ENCODE results near the gene SH3RF3. TPM values are rescaled to one million over a fixed set of nuclear protein-coding genes. Genes with fewer than 3 reads are reported as not detected.
A peak's percentile ranks its signal among the peaks of the same experiment; 100 is the strongest.

The SH3RF3 gene
- total RNA-seq, 2 donors from 2014 or later = 1.4 to 17.0 TPM

DNA sequence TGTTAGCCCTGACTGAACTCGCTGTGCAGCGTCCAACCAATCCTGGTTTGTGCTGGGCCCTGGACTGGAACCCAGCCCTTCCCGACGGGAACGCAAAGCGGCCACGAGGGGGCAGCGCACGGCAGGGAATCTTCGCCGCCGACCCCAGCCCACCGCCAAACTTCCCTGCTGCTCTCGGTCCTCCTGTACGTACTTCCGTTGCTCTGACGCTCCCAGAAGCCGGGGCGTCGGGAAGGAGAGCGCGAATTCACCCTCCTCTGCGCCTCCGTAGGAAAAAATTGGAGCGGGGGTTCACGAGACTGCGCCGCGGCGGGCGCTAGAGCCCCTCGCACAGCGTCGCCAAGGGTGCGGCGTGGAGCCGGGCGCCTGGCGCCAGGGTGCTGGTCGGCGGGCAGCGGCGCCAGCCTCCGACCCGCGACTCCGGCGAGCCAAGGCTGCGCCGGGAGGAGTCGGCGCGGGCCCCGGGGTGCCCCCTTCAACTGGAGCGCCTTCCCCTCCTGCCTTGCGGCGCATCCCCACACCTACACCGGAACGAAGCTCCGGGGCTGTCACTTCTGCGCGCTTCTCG is 873 bp upstream of the SH3RF3 start:
- H3K9me3 ChIP-seq = no peaks in the 10 kb centered on the region
- peak; percentile 58 for DNase-seq (ENCODE audit: low spot score)
- WGBS = under 1% methylated on average over 63 of the region's 63 CpGs
- TF ChIP-seq, protein P1, sequence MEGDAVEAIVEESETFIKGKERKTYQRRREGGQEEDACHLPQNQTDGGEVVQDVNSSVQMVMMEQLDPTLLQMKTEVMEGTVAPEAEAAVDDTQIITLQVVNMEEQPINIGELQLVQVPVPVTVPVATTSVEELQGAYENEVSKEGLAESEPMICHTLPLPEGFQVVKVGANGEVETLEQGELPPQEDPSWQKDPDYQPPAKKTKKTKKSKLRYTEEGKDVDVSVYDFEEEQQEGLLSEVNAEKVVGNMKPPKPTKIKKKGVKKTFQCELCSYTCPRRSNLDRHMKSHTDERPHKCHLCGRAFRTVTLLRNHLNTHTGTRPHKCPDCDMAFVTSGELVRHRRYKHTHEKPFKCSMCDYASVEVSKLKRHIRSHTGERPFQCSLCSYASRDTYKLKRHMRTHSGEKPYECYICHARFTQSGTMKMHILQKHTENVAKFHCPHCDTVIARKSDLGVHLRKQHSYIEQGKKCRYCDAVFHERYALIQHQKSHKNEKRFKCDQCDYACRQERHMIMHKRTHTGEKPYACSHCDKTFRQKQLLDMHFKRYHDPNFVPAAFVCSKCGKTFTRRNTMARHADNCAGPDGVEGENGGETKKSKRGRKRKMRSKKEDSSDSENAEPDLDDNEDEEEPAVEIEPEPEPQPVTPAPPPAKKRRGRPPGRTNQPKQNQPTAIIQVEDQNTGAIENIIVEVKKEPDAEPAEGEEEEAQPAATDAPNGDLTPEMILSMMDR (IDR thresholded peaks at IDR 0.05) = peak; percentile 84 to 90 (median 88)
- TF ChIP-seq POLR2AphosphoS5 (IDR thresholded peaks at IDR 0.05) = peak; percentile 52
- TF ChIP-seq POLR2A (IDR thresholded peaks at IDR 0.05) = no peak
- peak overlapping the region; percentile 44 to 57 for H3K4me3 ChIP-seq
- intact Hi-C loops (cut with DNase I) = loop anchor here (1.0 to 5.0 kb wide), 2 partner anchors 59 to 382 kb away; no protein-coding TSS in a partner anchor
- H3K27me3 ChIP-seq (replicated peaks; ENCODE audit: insufficient read depth) = no peaks in the 10 kb centered on the region
- no peaks in the 10 kb centered on the region for H3K36me3 ChIP-seq
- H3K4me1 ChIP-seq (replicated peaks) = no peaks in the 10 kb centered on the region
- H3K27ac ChIP-seq = peak overlapping the region; percentile 32 to 55

DNA sequence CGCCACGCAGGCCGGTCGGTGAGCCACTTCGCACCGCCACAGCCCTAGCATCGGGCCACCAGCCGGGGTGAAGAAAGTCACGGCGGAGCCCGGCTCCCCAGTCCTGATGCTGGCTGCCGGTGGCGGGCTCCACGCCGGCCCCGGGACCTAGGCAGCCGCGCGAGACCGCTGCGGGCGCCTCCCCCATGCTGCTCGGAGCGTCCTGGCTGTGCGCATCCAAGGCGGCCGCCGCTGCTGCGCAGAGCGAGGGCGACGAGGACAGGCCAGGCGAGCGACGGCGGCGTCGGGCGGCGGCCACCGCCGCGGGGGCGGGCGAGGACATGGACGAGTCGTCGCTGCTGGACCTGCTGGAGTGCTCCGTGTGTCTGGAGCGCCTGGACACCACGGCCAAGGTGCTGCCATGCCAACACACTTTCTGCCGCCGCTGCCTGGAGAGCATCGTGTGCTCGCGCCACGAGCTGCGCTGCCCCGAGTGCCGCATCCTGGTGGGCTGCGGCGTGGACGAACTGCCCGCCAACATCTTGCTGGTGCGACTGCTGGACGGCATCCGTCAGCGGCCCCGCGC is 433 bp downstream of the SH3RF3 start:
- Histone ChIP-seq H3K4me1 (replicated peaks) (no peaks in the 10 kb centered on the region), H3K36me3 (no peaks in the 10 kb centered on the region), H3K27me3 (replicated peaks; ENCODE audit: insufficient read depth) (no peaks in the 10 kb centered on the region), H3K4me3 (peak overlapping the region; percentile 44 to 57), H3K9me3 (no peaks in the 10 kb centered on the region), H3K27ac (peak overlapping the region; percentile 32 to 55)
- DNase-seq (ENCODE audit: low spot score) = no peak
- TF ChIP-seq POLR2A (IDR thresholded peaks at IDR 0.05) (no peak), POLR2AphosphoS5 (IDR thresholded peaks at IDR 0.05) (no peak)
- TF ChIP-seq, protein P1 (IDR thresholded peaks at IDR 0.05) = no peak
- intact Hi-C loops (cut with DNase I) = loop anchor here (5.0 kb wide), 1 partner anchor 58 kb away; no protein-coding TSS in a partner anchor
- 2% methylated on average over 47 of the region's 70 CpGs for WGBS

DNA sequence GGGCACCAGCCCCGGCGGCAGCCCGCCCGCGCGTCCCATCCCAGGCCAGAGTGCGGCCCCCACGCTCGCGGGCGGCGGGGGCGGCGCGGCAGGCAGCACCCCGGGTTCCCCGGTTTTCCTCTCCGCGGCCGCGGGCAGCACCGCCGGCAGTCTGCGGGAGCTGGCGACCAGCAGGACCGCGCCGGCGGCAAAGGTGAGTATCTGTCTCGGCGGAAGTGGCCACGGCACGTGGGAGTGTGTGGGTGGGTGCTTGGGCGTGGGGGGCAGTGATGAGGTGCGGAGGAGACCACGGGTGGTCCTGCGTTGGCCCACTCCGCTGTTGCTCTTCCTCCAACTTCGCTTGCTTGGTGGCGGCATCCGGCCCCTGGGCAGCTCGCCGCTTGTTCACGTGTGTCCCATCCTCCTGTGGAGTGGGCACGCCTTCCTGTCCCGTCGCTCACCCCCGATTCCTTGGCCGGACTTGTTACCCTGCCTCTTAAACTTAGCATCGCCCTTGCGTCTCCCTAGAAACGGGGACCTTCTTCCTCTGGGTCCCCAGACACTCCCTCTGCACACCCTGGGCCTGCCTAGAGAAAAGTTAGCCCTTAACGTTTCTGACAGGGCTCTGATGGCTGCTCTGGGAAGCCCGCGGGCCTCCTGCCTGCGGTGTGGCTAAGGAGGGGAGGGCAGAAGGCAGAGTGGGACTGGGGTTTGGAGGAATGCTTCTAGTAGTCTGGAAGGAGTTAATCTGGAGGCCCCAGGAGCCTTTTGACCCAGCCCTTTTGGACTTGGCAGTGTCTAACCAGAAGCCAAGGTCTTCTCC is 1.1 kb downstream of the SH3RF3 start:
- no peak for DNase-seq (ENCODE audit: low spot score)
- no peak for TF ChIP-seq POLR2AphosphoS5 (IDR thresholded peaks at IDR 0.05)
- TF ChIP-seq, protein P1 (IDR thresholded peaks at IDR 0.05) = no peak
- TF ChIP-seq POLR2A (IDR thresholded peaks at IDR 0.05) = no peak
- H3K4me3 ChIP-seq = peak overlapping the region; percentile 44 to 57
- intact Hi-C loops (cut with DNase I) = loop anchor here (2.0 to 5.0 kb wide), 3 partner anchors 42 to 189 kb away; no protein-coding TSS in a partner anchor
- no peaks in the 10 kb centered on the region for H3K27me3 ChIP-seq (replicated peaks; ENCODE audit: insufficient read depth)
- H3K4me1 ChIP-seq (replicated peaks) = no peaks in the 10 kb centered on the region
- no peaks in the 10 kb centered on the region for H3K9me3 ChIP-seq
- peak overlapping the region; percentile 18 to 55 for H3K27ac ChIP-seq
- WGBS = 12% methylated on average over 31 of the region's 56 CpGs
- no peaks in the 10 kb centered on the region for H3K36me3 ChIP-seq

DNA sequence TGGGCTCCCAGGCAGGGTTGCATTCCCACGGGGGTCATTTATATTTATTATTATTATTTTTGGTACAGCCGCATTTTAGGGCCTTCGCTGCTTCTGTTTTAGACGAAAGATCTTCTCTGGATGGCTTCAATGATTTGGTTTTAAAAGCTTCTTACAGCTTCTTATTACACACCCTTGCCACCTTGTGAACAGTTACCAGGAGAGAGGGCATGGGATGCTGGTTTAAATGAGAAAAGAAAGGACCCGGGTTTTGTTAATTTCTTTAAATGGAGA is 1.7 kb downstream of the SH3RF3 start:
- H3K27ac ChIP-seq = peak overlapping the region in 1 of 2 donors; percentile 18

More for the DNA sequence above, 1.7 kb downstream of the SH3RF3 start:
- intact Hi-C loops (cut with DNase I) = loop anchor here (2.0 to 5.0 kb wide), 2 partner anchors 42 to 188 kb away; no protein-coding TSS in a partner anchor
- no peak for DNase-seq (ENCODE audit: low spot score)
- Histone ChIP-seq H3K4me3 (peak overlapping the region; percentile 44 to 57), H3K4me1 (replicated peaks) (no peaks in the 10 kb centered on the region), H3K9me3 (no peaks in the 10 kb centered on the region), H3K27me3 (replicated peaks; ENCODE audit: insufficient read depth) (no peaks in the 10 kb centered on the region), H3K36me3 (no peaks in the 10 kb centered on the region)
- TF ChIP-seq POLR2AphosphoS5 (IDR thresholded peaks at IDR 0.05) (no peak), POLR2A (IDR thresholded peaks at IDR 0.05) (no peak)
- TF ChIP-seq, protein P1 (IDR thresholded peaks at IDR 0.05) = no peak
- 71% methylated on average over 5 of the region's 5 CpGs for WGBS
